HepG2 (cell line): Measurements from ENCODE around the gene AGPAT3. TPM values are rescaled to one million over a fixed set of nuclear protein-coding genes. Genes with fewer than 3 reads are reported as not detected.

Source experiments
- ATAC-seq: fragments of 200-7000 bp; cut with Tn5 transposase; 3 replicates; pipeline ENCODE4 v1.9.1; 2020; ENCODE audit warnings: mild to moderate bottlenecking, moderate library complexity
- BruUV-seq: library from RNA; stranded (reverse); fragments of 400-500 nt; replicated peaks from 2 replicates; lab custom pipeline; 2021; lab: Mats Ljungman, UMichigan
- CTCF ChIA-PET: fragments of 300-600 bp; formaldehyde crosslinking; extraction: SDS; loops from one replicate; lab custom pipeline; 2021; ENCODE audit warnings: low total read pairs, inconsistent platforms, low intra/inter-chr PET ratio; lab: Yijun Ruan, JAX
- POLR2A ChIA-PET: fragments of 350-600 bp; sonication (Branson Sonifier 250); formaldehyde crosslinking; loops from one replicate; lab custom pipeline; 2020; ENCODE audit warnings: antibody characterized with exemption, inconsistent platforms; lab: Yijun Ruan, JAX
- DNase-seq: peaks from one replicate; pipeline ENCODE4 v3.0.0-alpha.2; 2015; ENCODE audit warnings: low spot score
- FAIRE-seq: peaks from 3 replicates; lab custom pipeline; 2011; peaks lifted over from hg19 to GRCh38; lab: Jason Lieb, UNC
- H2AFZ ChIP-seq: one replicate; pipeline ENCODE4 v1.6.1; 2011; ENCODE audit warnings: low read length, inconsistent platforms
- H3K27ac ChIP-seq: fragments of 300-600 bp; 3 replicates; pipeline ENCODE4 v1.8.0; 2011; ENCODE audit warnings: mixed run types, mild to moderate bottlenecking, mixed read lengths, low read length, inconsistent platforms; ENCODE audit not compliant: insufficient read depth; ENCODE audit errors: extremely low read length
- H3K27me3 ChIP-seq, 2 experiments: fragments of 200-600 bp in 1 of 2; 2 replicates in 1 of 2; 3 replicates in 1 of 2; pipeline versions ENCODE4 v1.6.0 to v1.8.0; 2011; ENCODE audit warnings: low read length in 2 of 2, mild to moderate bottlenecking in 2 of 2, moderate library complexity in 2 of 2, inconsistent platforms in 1 of 2; ENCODE audit not compliant: insufficient read depth in 2 of 2, control insufficient read depth in 1 of 2
- H3K36me3 ChIP-seq, 2 experiments: fragments of 200-600 bp in 1 of 2; replicated peaks in 1 of 2; 2 replicates in 1 of 2; 3 replicates in 1 of 2; pipeline versions ENCODE4 v1.5.1 to v1.8.0; 2011; ENCODE audit warnings: low read length in 2 of 2, inconsistent platforms in 1 of 2; ENCODE audit not compliant: insufficient read depth in 2 of 2, control insufficient read depth in 1 of 2
- H3K4me1 ChIP-seq: 2 replicates; pipeline ENCODE4 v1.5.1; 2012; ENCODE audit warnings: low read length, inconsistent platforms; ENCODE audit not compliant: insufficient read depth
- H3K4me2 ChIP-seq: 2 replicates; pipeline ENCODE4 v1.6.0; 2011; ENCODE audit warnings: low read depth, low read length, inconsistent platforms
- H3K4me3 ChIP-seq, 3 experiments: fragments of 200-600 bp in 1 of 3; sonication (generic), shearing (Covaris generic) in 1 of 3; replicated peaks in 1 of 3; 2 replicates each; pipeline ENCODE4 v1.5.1; 2011 to 2016; ENCODE audit warnings: low read length in 3 of 3, inconsistent platforms in 2 of 3, low read depth in 2 of 3, mild to moderate bottlenecking in 2 of 3, control low read depth in 1 of 3, mixed read lengths in 1 of 3; ENCODE audit not compliant: insufficient read depth in 1 of 3
- H3K79me2 ChIP-seq: one replicate; pipeline ENCODE4 v1.6.1; 2011; ENCODE audit warnings: low read length, inconsistent platforms; ENCODE audit not compliant: insufficient read depth
- H3K9ac ChIP-seq: 2 replicates; pipeline ENCODE4 v1.6.0; 2011; ENCODE audit warnings: mild to moderate bottlenecking, low read depth, low read length, inconsistent platforms; ENCODE audit not compliant: insufficient read depth
- H3K9me3 ChIP-seq: 2 replicates; pipeline ENCODE4 v1.5.1; 2012; ENCODE audit warnings: mild to moderate bottlenecking, low read length
- H4K20me1 ChIP-seq: 2 replicates; pipeline ENCODE4 v1.6.0; 2011; ENCODE audit warnings: inconsistent platforms, mild to moderate bottlenecking, low read length, moderate library complexity; ENCODE audit not compliant: insufficient read depth
- AGO2 ChIP-seq: fragments of 200-400 bp; formaldehyde crosslinking; optimal IDR thresholded peaks from 2 replicates; pipeline ENCODE3; 2017; ENCODE audit warnings: mild to moderate bottlenecking, low read depth, low read length, moderate library complexity
- ATF1 ChIP-seq: IDR thresholded peaks from 2 replicates; pipeline ENCODE4 v1.6.1; 2016; ENCODE audit warnings: mild to moderate bottlenecking, control low read depth
- CHCHD3 ChIP-seq: sonication (generic); formaldehyde crosslinking; IDR thresholded peaks from 2 replicates; pipeline ENCODE4 v1.8.0; 2022; ENCODE audit warnings: mild to moderate bottlenecking, missing genetic modification reagents, moderate library complexity
- ELF3 ChIP-seq: IDR thresholded peaks from 2 replicates; pipeline ENCODE4 v1.6.1; 2016; ENCODE audit warnings: missing genetic modification reagents, missing compliant biosample characterization
- FLYWCH1 ChIP-seq: sonication (generic); formaldehyde crosslinking; IDR thresholded peaks from 2 replicates; pipeline ENCODE4 v1.8.1; 2023; ENCODE audit warnings: mild to moderate bottlenecking, missing genetic modification reagents
- FOXA1 ChIP-seq, 2 experiments: fragments of 450-650 bp in 1 of 2; sonication (generic) in 1 of 2; formaldehyde crosslinking in 1 of 2; IDR thresholded peaks; 2 replicates each; pipeline versions ENCODE4 v1.4.0 to v1.6.1; 2016 to 2020; ENCODE audit warnings: missing genetic modification reagents in 1 of 2
- MAF1 ChIP-seq: sonication (generic); formaldehyde crosslinking; IDR thresholded peaks from 2 replicates; pipeline ENCODE4 v1.5.0; 2020; ENCODE audit warnings: missing genetic modification reagents, borderline replicate concordance
- RXRA ChIP-seq: sonication (generic); formaldehyde crosslinking; IDR thresholded peaks from 2 replicates; pipeline ENCODE4 v1.5.1; 2020; ENCODE audit warnings: missing genetic modification reagents
- SALL2 ChIP-seq: sonication (generic); formaldehyde crosslinking; IDR thresholded peaks from 2 replicates; pipeline ENCODE4 v1.8.1; 2023; ENCODE audit warnings: mild to moderate bottlenecking, missing genetic modification reagents, inconsistent platforms
- ZBTB1 ChIP-seq: sonication (generic); formaldehyde crosslinking; IDR thresholded peaks from 2 replicates; pipeline ENCODE4 v1.4.0; 2020; ENCODE audit warnings: missing genetic modification reagents, borderline replicate concordance
- ZC3H13 ChIP-seq: sonication (generic); formaldehyde crosslinking; IDR thresholded peaks from 2 replicates; pipeline ENCODE4 v1.8.1; 2023; ENCODE audit warnings: mild to moderate bottlenecking, missing genetic modification reagents, moderate library complexity
- WGBS: methylation state at CpG from one replicate; pipeline ENCODE4 v1.1.6; 2017; ENCODE audit warnings: low lambda C conversion rate; 5-methylcytosine and 5-hydroxymethylcytosine counted together
- in situ Hi-C: cut with HindIII; loops from 2 replicates; pipeline ENCODE4 v1.10.0; 2017; ENCODE audit warnings: low pct_unique_long_range_greater_than_20kb; ENCODE audit not compliant: extremely low pct_ligation_motif_present
- intact Hi-C: fragments of 100-400 bp; cut with micrococcal nuclease; formaldehyde crosslinking; loops from one replicate; pipeline ENCODE4 v1.10.0; 2022; ENCODE audit not compliant: unreplicated experiment
- polyA plus RNA-seq, 8 experiments: library from polyadenylated mRNA; depleted of rRNA in 3 of 8; stranded (reverse) in 7 of 8; unstranded in 1 of 8; fragments of >200 nt; fragmentation: Illumina TruSeq in 4 of 8; extraction: Trizol in 4 of 8; gene quantifications; 2 replicates each; pipeline versions ENCODE4 v1.2.1 to v1.2.3, GENCODE V29; 2011 to 2016; ENCODE audit warnings: low read depth in 4 of 8, missing spikeins in 1 of 8, mixed read lengths in 1 of 8; ENCODE audit not compliant: insufficient read depth in 1 of 8
- total RNA-seq, 5 experiments: library from RNA; depleted of rRNA; stranded (reverse); fragments of >200 nt; fragmentation: Illumina TruSeq; extraction: Trizol; gene quantifications; 2 replicates each; pipeline ENCODE4 v1.2.3, GENCODE V29; 2016; ENCODE audit warnings: low read depth in 1 of 5
- TF ChIP-seq, protein P1 (sequence below): IDR thresholded peaks from 2 replicates; pipeline ENCODE4 v1.6.1; 2016; ENCODE audit warnings: mild to moderate bottlenecking, missing biosample characterization, missing genetic modification reagents

AGPAT3 gene
- total and polyA plus RNA-seq, 2 of the 13 experiments (the other 11 are each of a cell fraction or from before 2014, with no cell fraction given) = 32.2 to 54.4 TPM

DNA sequence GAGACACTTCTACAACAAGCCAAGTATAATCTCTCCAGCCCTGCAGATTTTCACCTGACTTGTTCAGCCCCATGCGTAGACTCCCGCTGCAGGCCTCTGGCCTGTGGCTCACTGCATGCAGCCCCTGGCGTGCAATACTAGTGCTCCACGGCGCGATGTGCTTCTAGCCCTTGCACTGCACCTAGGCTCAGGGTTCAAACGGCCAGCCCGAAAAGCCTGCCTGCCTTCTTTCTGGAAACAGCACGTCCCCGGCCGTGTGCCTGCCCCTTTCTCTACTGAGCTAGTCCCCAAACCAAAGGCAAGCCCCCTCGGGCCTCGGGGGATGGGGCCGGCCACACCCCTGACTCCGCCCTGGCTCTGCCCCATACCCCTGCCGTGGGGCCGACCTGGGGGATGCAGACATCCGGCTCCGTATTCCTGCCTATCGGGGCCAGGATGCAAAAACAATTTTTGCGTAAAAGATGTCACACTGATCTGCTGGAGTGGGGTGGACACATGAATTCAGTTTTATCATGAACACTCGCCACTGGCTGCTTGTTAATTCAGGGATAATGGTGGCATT, 120.7 kb downstream of the AGPAT3 start (continued):
- TF ChIP-seq CHCHD3 (CRISPR knock-in tag) (no peak), ZC3H13 (CRISPR knock-in tag) (peak; percentile 38; the same call in 1 of the 2 replicates), ATF1 (CRISPR knock-in tag) (no peak), RXRA (CRISPR knock-in tag) (0 out of 2 replicates have a peak, but pooled peaks have one; percentile 12), FLYWCH1 (CRISPR knock-in tag) (no peak), AGO2 (peak; percentile 80)
- TF ChIP-seq, protein P1, sequence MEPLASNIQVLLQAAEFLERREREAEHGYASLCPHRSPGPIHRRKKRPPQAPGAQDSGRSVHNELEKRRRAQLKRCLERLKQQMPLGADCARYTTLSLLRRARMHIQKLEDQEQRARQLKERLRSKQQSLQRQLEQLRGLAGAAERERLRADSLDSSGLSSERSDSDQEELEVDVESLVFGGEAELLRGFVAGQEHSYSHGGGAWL (CRISPR knock-in tag) = no peak

DNA sequence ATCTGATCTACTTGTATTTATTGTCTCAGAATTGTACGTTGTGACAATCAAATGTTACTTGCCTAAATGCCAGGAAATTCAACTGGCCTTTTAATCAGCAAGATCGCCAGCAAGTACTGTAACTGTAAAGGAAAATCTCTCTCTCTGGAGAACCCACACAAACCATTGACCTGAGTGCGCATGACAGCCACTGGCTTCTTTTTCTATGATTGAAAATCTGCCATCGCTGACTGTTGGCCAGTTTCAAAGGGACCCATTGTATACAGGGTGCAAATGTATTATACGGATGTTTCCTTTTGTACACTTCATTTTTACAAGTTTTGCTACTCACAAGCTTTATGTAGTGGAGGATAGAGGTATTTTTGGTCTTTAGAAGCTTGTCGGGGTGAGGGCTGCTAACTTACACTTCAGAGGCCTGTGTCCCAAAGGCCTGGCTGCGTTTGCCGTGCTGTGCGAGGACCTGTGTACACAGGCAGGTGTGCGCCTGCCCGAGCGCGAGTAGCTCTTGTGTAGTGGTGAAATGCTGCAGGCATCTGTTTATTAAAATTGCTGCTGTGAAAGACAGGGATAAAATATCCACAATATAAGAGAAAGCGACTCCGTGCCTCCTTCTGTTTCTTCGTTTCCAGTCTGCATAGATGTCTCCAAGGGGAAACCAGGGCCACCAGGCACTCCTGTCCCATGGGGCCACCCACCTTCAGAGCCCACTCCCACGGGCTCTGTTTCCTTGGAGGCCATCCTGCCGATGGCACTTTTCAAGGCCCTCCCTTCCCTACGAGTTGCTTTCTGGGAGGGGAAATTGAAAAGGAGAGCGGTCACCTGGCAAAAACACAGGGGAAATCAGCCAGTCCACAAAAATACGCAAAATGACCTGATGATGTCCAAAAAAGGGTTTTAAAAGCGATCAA, 121.8 kb downstream of the AGPAT3 start:
- no peak overlapping the region for H2AFZ ChIP-seq
- no TSS peak for BruUV-seq
- peaks cover 28% of the 10 kb centered on the region for H3K4me1 ChIP-seq
- DNase-seq (no peak), FAIRE-seq (no peak), ATAC-seq (no peak)
- ChIA-PET CTCF (no interaction called here), POLR2A (no interaction called here)
- peaks cover 2 to 29% of the 10 kb centered on the region in 2 experiments; a peak in 3 of 5 replicates for H3K27me3 ChIP-seq
- no peaks in the 10 kb centered on the region for H3K9me3 ChIP-seq
- intact Hi-C loops (no loop called here), in situ Hi-C loops (no loop called here)
- WGBS = 52% methylated on average over 22 of the region's 22 CpGs
- peaks cover 0 to 7% of the 10 kb centered on the region in 2 experiments; a peak in 2 of 5 replicates for H3K36me3 ChIP-seq
- TF ChIP-seq MAF1 (CRISPR knock-in tag) (no peak), FOXA1 (IDR thresholded peaks at IDR 0.05) (no peak), FOXA1 (CRISPR knock-in tag; IDR thresholded peaks at IDR 0.05) (0 out of 2 replicates have a peak, but pooled peaks have one; percentile 24), ZBTB1 (CRISPR knock-in tag) (no peak), SALL2 (CRISPR knock-in tag) (no peak), ELF3 (CRISPR knock-in tag) (no peak)
- H3K4me3 ChIP-seq = no peak overlapping the region
- H3K27ac ChIP-seq = no peak overlapping the region
- H3K4me2 ChIP-seq = no peak overlapping the region
- no peak overlapping the region for H3K9ac ChIP-seq
- no peaks in the 10 kb centered on the region for H4K20me1 ChIP-seq
- no peaks in the 10 kb centered on the region for H3K79me2 ChIP-seq
